Measurements from ENCODE around the gene MRGPRD.

DNA sequence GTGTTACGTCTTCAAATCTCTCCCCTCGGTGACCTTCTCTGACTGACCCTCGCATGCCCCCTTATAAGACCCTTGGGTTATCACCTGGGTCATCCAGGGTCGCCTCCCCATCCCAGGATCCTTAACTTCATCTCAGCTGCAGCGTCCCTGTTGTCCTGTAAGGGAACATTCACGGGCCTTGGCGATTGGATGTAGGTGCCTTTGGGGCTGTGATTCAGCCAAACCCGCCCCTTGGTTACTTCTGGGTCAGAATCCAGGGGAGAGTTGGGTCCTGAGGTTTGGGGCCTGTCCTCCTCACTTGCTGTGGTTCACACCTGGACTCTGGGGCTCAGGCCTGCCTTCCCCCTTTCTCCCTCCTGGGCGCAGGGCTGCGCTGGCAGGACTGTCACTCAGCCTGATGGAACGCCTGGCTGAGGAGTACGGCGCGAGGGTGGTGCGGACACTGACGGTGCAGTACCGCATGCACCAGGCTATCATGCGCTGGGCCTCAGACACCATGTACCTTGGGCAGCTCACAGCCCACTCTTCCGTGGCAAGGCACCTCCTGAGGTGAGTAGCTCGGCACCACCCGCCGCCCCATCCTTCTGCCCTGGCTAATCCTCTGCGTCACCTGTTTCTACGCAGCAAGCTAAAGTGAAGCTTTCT, 47.7 kb downstream of the MRGPRD start:
- TF ChIP-seq, protein P1, sequence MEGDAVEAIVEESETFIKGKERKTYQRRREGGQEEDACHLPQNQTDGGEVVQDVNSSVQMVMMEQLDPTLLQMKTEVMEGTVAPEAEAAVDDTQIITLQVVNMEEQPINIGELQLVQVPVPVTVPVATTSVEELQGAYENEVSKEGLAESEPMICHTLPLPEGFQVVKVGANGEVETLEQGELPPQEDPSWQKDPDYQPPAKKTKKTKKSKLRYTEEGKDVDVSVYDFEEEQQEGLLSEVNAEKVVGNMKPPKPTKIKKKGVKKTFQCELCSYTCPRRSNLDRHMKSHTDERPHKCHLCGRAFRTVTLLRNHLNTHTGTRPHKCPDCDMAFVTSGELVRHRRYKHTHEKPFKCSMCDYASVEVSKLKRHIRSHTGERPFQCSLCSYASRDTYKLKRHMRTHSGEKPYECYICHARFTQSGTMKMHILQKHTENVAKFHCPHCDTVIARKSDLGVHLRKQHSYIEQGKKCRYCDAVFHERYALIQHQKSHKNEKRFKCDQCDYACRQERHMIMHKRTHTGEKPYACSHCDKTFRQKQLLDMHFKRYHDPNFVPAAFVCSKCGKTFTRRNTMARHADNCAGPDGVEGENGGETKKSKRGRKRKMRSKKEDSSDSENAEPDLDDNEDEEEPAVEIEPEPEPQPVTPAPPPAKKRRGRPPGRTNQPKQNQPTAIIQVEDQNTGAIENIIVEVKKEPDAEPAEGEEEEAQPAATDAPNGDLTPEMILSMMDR (IDR thresholded peaks at IDR 0.05), result no peak
- TF ChIP-seq EZH2 (IDR thresholded peaks at IDR 0.05) (no peak), EZH2phosphoT487 (IDR thresholded peaks at IDR 0.05) (no peak)

Data from neural progenitor cell (in vitro differentiated cells).